ENCODE measurements around the gene TMEM52.

- TF ChIP-seq YY1 (IDR thresholded peaks at IDR 0.05) (no peak), FOXA1 (IDR thresholded peaks at IDR 0.05) (no peak), REST (IDR thresholded peaks at IDR 0.05) (no peak), GABPA (IDR thresholded peaks at IDR 0.05 in 1 of 2, conservative IDR thresholded peaks at IDR 0.05 in 1 of 2) (no peak), CTCF (IDR thresholded peaks at IDR 0.05; ENCODE audit: low read depth, low read length, missing input control) (no peak), SP1 (IDR thresholded peaks at IDR 0.05) (no peak), RAD21 (IDR thresholded peaks at IDR 0.05) (no peak), EGR1 (IDR thresholded peaks at IDR 0.05; ENCODE audit: low read depth in 2 of 2) (no peak), HNF4A (conservative IDR thresholded peaks at IDR 0.05) (no peak), TAF1 (conservative IDR thresholded peaks at IDR 0.05) (no peak)
These were observed 20.7 kb downstream of the TMEM52 start for GRCh38 chr1:1898246-1898933.
